ENCODE measurements around the gene C6orf52.
"Not testable (repeated sequence)": the region's sequence is repeated elsewhere in the genome, so short reads cannot be mapped to it uniquely, and the experiment has no call there.

C6orf52 gene

DNA sequence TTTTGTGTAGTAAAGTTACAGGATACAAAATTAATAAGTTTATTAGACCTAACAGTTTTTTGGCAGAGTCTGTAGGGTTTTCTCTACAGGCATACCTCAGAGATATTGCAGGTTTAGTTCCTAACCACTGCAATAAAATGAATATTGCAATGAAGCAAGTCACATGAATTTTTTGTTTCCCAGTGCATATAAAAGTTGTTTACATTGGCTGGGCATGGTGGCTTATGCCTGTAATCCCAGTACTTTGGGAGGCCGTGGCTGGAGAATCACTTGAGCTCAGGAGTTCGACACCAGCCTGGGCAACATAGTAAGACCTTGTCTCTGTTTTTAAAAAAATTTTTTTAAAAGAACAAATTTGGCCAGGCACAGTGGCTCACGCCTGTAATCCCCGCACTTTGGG is 16.0 kb downstream of the C6orf52 start:
- ChIA-PET POLR2A (no interaction called here), CTCF (interaction anchor here (1.3 kb wide), 1 partner anchor 10 kb away, joined by 4 read pairs; no protein-coding TSS in a partner anchor)
- no peak for DNase-seq (ENCODE audit: extremely low spot score)
- TF ChIP-seq, protein P1, sequence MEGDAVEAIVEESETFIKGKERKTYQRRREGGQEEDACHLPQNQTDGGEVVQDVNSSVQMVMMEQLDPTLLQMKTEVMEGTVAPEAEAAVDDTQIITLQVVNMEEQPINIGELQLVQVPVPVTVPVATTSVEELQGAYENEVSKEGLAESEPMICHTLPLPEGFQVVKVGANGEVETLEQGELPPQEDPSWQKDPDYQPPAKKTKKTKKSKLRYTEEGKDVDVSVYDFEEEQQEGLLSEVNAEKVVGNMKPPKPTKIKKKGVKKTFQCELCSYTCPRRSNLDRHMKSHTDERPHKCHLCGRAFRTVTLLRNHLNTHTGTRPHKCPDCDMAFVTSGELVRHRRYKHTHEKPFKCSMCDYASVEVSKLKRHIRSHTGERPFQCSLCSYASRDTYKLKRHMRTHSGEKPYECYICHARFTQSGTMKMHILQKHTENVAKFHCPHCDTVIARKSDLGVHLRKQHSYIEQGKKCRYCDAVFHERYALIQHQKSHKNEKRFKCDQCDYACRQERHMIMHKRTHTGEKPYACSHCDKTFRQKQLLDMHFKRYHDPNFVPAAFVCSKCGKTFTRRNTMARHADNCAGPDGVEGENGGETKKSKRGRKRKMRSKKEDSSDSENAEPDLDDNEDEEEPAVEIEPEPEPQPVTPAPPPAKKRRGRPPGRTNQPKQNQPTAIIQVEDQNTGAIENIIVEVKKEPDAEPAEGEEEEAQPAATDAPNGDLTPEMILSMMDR (IDR thresholded peaks at IDR 0.05; ENCODE audit: control extremely low read depth, extremely low read depth, low read depth, missing control alignments): no peak

DNA sequence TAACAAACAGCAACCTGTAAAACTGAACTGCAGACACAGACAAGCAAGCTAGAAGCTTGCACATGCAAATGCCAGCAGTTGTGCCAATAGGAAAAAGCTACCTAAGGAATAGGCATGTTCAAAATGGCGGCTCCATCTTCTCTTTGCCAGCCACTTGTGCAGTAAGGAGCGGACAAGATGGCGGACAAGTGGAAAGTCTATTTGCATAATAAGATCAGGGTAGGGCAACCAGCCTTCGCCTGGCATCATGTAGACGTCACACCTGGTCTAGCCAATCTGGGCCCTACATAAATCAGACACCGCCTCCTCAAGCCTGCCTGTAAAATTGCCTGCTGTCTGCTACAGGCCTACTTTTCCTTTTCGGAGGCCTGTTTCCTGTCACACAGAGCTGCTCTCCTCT is 18.0 kb downstream of the C6orf52 start:
- ChIA-PET POLR2A (no interaction called here), CTCF (no interaction called here)
- no peak for DNase-seq (ENCODE audit: extremely low spot score)

DNA sequence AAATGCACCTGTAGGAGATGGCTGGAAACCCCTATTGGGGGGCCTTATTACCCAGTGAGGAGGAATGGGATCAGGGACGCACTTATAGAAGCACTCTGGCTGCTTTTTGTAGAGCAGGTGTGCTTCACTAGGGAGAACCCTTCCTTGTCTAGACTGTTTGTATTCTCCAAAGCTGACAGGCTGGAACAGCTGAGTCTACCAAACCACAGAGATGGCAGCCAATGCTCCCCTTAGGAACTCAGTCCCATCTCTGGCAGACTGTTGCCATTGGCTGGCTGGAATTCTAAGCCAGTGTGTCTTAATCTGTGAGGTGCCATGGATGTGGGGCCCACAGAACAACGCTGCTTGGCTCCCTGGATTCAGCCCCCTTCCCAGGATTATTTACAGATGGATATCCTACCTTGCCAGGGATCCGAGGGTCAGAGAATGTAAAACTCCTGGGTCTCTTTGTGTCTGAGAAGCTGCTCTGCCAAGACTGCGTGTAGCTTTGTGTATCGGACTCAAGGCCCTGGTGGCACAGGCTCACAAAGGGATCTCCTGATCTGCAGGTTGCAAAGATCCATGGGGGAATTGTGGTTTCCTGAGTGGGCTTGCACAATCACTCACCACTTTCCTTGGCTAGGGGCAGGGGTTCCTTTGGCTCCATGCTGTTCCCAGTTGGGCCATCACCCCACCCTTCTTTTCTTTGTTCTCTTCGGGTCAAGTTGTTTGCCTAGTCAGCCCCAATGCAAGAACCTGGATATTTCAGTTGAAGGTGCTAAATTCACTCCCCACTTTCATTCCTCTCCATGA is 26.1 kb downstream of the C6orf52 start:
- ChIA-PET POLR2A (no interaction called here), CTCF (interaction anchor here (0.8 to 1.8 kb wide), 2 partner anchors 9 to 10 kb away, joined by 4 to 5 read pairs; no protein-coding TSS in a partner anchor)
- TF ChIP-seq, protein P1 (IDR thresholded peaks at IDR 0.05; ENCODE audit: control extremely low read depth, extremely low read depth, low read depth, missing control alignments): no peak
- DNase-seq (ENCODE audit: extremely low spot score): no peak

More for the DNA sequence above, 18.0 kb downstream of the C6orf52 start:
- TF ChIP-seq, protein P1 (IDR thresholded peaks at IDR 0.05; ENCODE audit: control extremely low read depth, extremely low read depth, low read depth, missing control alignments): no peak

DNA sequence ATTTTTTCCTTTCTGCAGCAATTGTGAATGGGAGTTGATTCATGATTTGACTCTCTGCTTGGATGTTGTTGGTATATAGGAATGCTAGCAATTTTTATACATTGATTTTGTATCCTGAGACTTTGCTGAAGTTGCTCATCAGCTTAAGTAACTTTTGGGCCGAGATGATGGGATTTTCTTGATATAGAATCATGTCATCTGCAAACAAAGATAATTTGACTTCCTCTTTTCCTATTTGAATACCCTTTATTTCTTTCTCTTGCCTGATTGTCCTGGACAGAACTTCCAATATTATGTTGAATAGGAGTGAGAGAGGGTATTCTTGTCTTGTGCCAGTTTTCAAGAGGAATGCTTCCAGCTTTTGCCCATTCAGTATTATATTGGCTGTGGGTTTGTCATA is 28.8 kb downstream of the C6orf52 start:
- CTCF ChIA-PET: interaction anchor here (1.0 kb wide), 1 partner anchor 21 kb away, joined by 3 read pairs; no protein-coding TSS in a partner anchor
- not testable (repeated sequence) for DNase-seq (ENCODE audit: extremely low spot score)

DNA sequence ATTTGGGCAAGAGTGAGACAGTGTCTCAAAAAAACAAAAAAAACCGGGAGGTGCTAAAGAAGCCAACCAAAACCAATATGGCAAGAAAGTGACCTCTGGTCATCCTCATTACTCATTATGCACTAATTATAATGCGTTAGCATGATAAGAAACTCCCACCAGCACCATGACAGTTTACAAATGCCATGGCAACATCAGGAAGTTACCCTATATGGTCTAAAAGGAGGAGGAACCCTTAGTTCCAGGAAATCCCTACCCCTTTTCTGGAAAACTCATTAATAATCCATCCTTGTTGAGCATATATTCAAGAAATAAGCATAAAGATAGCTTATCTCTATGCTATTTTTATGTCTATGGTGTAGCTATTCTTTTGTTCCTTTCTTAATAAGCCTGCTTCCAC is 31.7 kb downstream of the C6orf52 start:
- TF ChIP-seq, protein P1 (IDR thresholded peaks at IDR 0.05; ENCODE audit: control extremely low read depth, extremely low read depth, low read depth, missing control alignments): no peak
- no peak for DNase-seq (ENCODE audit: extremely low spot score)
- POLR2A ChIA-PET: no interaction called here
- CTCF ChIA-PET: interaction anchor here (0.8 to 2.6 kb wide), 2 partner anchors 12 to 24 kb away, joined by 3 to 7 read pairs; no protein-coding TSS in a partner anchor

More for the DNA sequence above, 28.8 kb downstream of the C6orf52 start:
- POLR2A ChIA-PET: not testable (repeated sequence)

DNA sequence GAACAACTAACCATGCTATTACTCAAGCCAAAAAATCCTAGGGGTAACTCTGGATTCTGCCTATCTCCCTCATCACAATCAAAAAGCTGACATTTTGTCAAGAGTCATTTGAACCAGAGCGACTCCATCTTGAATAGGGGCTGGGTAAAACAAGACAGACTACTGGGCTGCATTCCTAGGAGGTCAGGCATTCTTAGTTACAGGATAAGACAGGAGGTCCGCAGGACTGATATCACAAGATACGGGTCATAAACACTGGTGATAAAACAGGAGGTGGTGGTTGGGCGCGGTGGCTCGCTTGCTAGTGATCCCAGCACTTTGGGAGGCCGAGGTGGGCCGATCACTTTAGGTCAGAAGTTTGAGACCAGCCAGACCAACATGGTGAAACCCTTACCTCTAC is 32.2 kb downstream of the C6orf52 start:
- TF ChIP-seq, protein P1 (IDR thresholded peaks at IDR 0.05; ENCODE audit: control extremely low read depth, extremely low read depth, low read depth, missing control alignments): no peak
- CTCF ChIA-PET: interaction anchor here (2.6 kb wide), 1 partner anchor 24 kb away, joined by 7 read pairs; no protein-coding TSS in a partner anchor
- POLR2A ChIA-PET: no interaction called here
- DNase-seq (ENCODE audit: extremely low spot score): no peak

DNA sequence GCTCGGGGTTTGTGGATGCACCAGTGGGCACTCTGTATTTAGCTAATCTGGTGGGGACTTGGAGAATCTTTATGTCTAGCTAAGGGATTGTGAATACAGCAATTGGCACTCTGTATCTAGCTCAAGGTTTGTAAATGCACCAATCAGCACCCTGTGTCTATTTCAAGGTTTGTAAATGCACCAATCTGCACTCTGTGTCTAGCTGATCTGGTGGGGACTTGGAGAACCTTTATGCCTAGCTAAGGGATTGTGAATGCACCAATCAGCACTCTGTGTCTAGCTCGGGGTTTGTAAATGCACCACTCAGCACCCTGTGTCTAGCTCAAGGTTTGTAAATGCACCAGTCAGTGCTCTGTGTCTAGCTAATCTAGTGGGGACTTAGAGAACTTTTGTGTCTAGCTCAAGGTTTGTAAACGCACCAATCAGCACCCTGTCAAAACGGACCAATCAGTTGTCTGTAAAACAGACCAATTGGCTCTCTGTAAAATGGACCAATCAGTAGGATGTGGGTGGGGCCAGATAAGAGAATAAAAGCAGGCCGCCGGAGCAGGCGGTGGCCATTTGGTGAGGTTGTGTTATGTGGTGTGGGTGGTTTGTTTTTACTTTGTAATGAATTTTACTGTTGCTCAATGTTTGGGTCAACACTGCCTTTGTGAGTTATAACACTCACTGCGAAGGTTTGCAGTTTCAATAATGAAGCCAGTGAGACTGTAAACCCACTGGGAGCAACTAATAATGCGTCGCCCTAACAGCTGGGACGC is 33.8 kb downstream of the C6orf52 start:
- CTCF ChIA-PET: interaction anchor here (1.0 to 2.6 kb wide), 4 partner anchors 8 to 150 kb away, joined by 3 to 7 read pairs (median 4); no protein-coding TSS in a partner anchor
- POLR2A ChIA-PET; DNase-seq (ENCODE audit: extremely low spot score): not testable (repeated sequence)
